ENCODE results near the gene STUB1.
"Not testable (repeated sequence)": the region's sequence is repeated elsewhere in the genome, so short reads cannot be mapped to it uniquely, and the experiment has no call there.

STUB1 gene

GRCh38 chr16:685967-686366 lies 5.8 kb downstream of the STUB1 start:
- Mint-ChIP-seq H3K27ac (no peak overlapping the region), H3K4me1 (ENCODE audit: low read depth) (peaks cover 15% of the 10 kb centered on the region), H3K27me3 (ENCODE audit: low read depth) (no peaks in the 10 kb centered on the region), H3K36me3 (ENCODE audit: low read depth) (peaks cover 10% of the 10 kb centered on the region), H3K9me3 (peaks cover 3% of the 10 kb centered on the region), H3K4me3 (peak overlapping the region; percentile 50)

- Mint-ChIP-seq H3K27me3 (ENCODE audit: low read depth) (no peaks in the 10 kb centered on the region), H3K4me1 (ENCODE audit: low read depth) (peaks cover 14% of the 10 kb centered on the region), H3K9me3 (peaks cover 4% of the 10 kb centered on the region), H3K27ac (no peak overlapping the region), H3K36me3 (ENCODE audit: low read depth) (peaks cover 10% of the 10 kb centered on the region), H3K4me3 (no peak overlapping the region)
These were observed 6.5 kb downstream of the STUB1 start for GRCh38 chr16:686459-687260.

- Mint-ChIP-seq H3K27ac (no peak overlapping the region), H3K4me1 (ENCODE audit: low read depth) (peaks cover 10% of the 10 kb centered on the region), H3K27me3 (ENCODE audit: low read depth) (peaks cover 5% of the 10 kb centered on the region), H3K9me3 (peaks cover 4% of the 10 kb centered on the region), H3K4me3 (no peak overlapping the region), H3K36me3 (ENCODE audit: low read depth) (peaks cover 4% of the 10 kb centered on the region)
These were observed 7.3 kb downstream of the STUB1 start for GRCh38 chr16:687499-687898.

GRCh38 chr16:689175-689897 lies 9.1 kb downstream of the STUB1 start:
- peaks cover 4% of the 10 kb centered on the region for H3K9me3 Mint-ChIP-seq
- H3K4me3 Mint-ChIP-seq, result peak overlapping the region; percentile 85
- H3K36me3 Mint-ChIP-seq (ENCODE audit: low read depth), result peaks cover 3% of the 10 kb centered on the region
- peaks cover 15% of the 10 kb centered on the region for H3K27me3 Mint-ChIP-seq (ENCODE audit: low read depth)
- peak overlapping the region; percentile 77 for H3K27ac Mint-ChIP-seq
- peaks cover 8% of the 10 kb centered on the region for H3K4me1 Mint-ChIP-seq (ENCODE audit: low read depth)

GRCh38 chr16:691242-691641 lies 11.0 kb downstream of the STUB1 start:
- H3K36me3 Mint-ChIP-seq (ENCODE audit: low read depth); H3K9me3 Mint-ChIP-seq; H3K27ac Mint-ChIP-seq: not testable (repeated sequence)
- Mint-ChIP-seq H3K4me1 (ENCODE audit: low read depth) (peaks cover 12% of the 10 kb centered on the region), H3K27me3 (ENCODE audit: low read depth) (peaks cover 20% of the 10 kb centered on the region), H3K4me3 (peak overlapping the region; percentile 85)

- Mint-ChIP-seq H3K4me1 (ENCODE audit: low read depth) (peaks cover 12% of the 10 kb centered on the region), H3K36me3 (ENCODE audit: low read depth) (peaks cover 1% of the 10 kb centered on the region), H3K27me3 (ENCODE audit: low read depth) (peaks cover 20% of the 10 kb centered on the region), H3K4me3 (peak overlapping the region; percentile 30), H3K27ac (no peak overlapping the region), H3K9me3 (peaks cover 4% of the 10 kb centered on the region)
These were observed 12.3 kb downstream of the STUB1 start for GRCh38 chr16:692356-693108.

GRCh38 chr16:693364-693763 lies 13.2 kb downstream of the STUB1 start:
- Mint-ChIP-seq H3K36me3 (ENCODE audit: low read depth) (peaks cover 1% of the 10 kb centered on the region), H3K27ac (no peak overlapping the region), H3K27me3 (ENCODE audit: low read depth) (peaks cover 20% of the 10 kb centered on the region), H3K4me1 (ENCODE audit: low read depth) (peaks cover 12% of the 10 kb centered on the region), H3K4me3 (no peak overlapping the region), H3K9me3 (peaks cover 4% of the 10 kb centered on the region)

DNA sequence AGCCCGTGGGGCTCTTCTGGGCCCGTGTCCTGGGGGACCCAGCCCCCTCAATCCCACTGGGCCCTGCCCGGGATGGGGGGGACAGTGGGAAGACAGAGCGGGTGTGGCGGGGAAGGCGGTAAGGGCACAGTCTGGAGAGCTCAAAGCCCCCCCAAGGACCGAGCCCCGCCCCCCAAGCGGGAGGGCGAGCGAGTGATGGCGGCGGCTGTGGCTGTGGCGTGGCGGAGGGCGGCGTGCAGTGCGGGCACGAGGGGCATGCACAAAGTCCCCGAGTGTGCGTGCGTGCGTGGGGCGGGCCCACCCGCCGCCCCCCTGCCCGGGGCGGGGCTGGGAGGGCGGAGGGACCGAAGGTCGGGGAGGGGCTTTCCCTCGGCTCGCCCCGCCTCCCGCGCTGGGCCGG lies 13.6 kb downstream of the STUB1 start:
- Mint-ChIP-seq H3K9me3 (peaks cover 4% of the 10 kb centered on the region), H3K27me3 (ENCODE audit: low read depth) (peaks cover 20% of the 10 kb centered on the region), H3K36me3 (ENCODE audit: low read depth) (peaks cover 1% of the 10 kb centered on the region), H3K4me3 (no peak overlapping the region), H3K27ac (no peak overlapping the region), H3K4me1 (ENCODE audit: low read depth) (peaks cover 12% of the 10 kb centered on the region)

DNA sequence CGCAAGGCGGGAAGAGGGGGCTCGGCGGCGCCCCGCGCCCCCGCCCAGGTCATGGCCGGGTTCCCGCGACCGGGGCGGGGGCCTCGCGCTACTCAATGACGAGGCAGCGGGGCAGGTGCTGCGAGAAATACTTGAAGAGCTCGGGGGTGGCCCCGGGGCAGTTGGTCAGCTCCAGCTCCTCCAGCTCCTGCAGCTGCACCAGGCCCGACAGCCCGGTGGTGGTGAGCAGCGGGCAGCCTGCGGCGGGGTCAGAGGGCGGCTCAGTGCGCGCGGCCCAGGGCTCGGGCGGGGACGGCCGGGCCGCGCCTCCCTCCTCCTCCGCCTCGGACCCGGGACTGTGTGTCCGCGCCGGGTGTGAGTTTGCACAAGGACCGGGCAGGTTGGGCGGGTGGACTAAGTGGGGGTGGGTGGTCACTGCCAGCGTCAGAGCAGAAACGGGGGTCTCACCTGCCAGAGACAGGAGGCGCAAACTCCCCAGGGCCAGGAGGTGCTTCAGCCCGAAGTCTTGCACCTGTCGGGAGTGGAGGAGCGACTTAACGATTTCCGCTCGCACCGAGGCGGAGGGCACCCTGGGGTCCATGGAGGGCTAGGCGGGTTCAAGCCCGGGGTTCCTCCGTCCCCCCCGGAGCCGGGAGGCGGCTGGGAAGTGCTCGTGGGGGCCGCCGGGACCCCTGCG lies 14.1 kb downstream of the STUB1 start:
- Mint-ChIP-seq H3K4me3 (peak overlapping the region; percentile 34), H3K9me3 (peaks cover 4% of the 10 kb centered on the region), H3K27me3 (ENCODE audit: low read depth) (peaks cover 20% of the 10 kb centered on the region), H3K36me3 (ENCODE audit: low read depth) (peaks cover 1% of the 10 kb centered on the region), H3K4me1 (ENCODE audit: low read depth) (peaks cover 12% of the 10 kb centered on the region), H3K27ac (peak overlapping the region; percentile 36)

GRCh38 chr16:694863-695354 lies 14.7 kb downstream of the STUB1 start:
- Mint-ChIP-seq H3K9me3 (peaks cover 4% of the 10 kb centered on the region), H3K4me1 (ENCODE audit: low read depth) (peaks cover 10% of the 10 kb centered on the region), H3K4me3 (no peak overlapping the region), H3K27me3 (ENCODE audit: low read depth) (peaks cover 20% of the 10 kb centered on the region), H3K27ac (no peak overlapping the region), H3K36me3 (ENCODE audit: low read depth) (peaks cover 1% of the 10 kb centered on the region)

- Mint-ChIP-seq H3K4me3 (peak overlapping the region; percentile 75), H3K4me1 (ENCODE audit: low read depth) (peaks cover 10% of the 10 kb centered on the region), H3K9me3 (peaks cover 4% of the 10 kb centered on the region), H3K27me3 (ENCODE audit: low read depth) (peaks cover 24% of the 10 kb centered on the region), H3K27ac (peak overlapping the region; percentile 68), H3K36me3 (ENCODE audit: low read depth) (peaks cover 1% of the 10 kb centered on the region)
These were observed 15.3 kb downstream of the STUB1 start for GRCh38 chr16:695355-696089.

- H3K9me3 Mint-ChIP-seq, result no peaks in the 10 kb centered on the region
- no peak overlapping the region for H3K27ac Mint-ChIP-seq
- no peak overlapping the region for H3K4me3 Mint-ChIP-seq
- H3K36me3 Mint-ChIP-seq (ENCODE audit: low read depth), result no peaks in the 10 kb centered on the region
- H3K4me1 Mint-ChIP-seq (ENCODE audit: low read depth), result peaks cover 4% of the 10 kb centered on the region
- peaks cover 28% of the 10 kb centered on the region for H3K27me3 Mint-ChIP-seq (ENCODE audit: low read depth)
These were observed 18.9 kb downstream of the STUB1 start for GRCh38 chr16:698911-699671.

Data from T-helper 1 cell treated with Interleukin-12 subunit alpha and Interleukin-12 subunit beta and Interleukin-4 antibody, amounts not matched to agents 30 μg/mL and 1 μg/mL, for 36 hours (primary cell).